ENCODE data around the gene GABPA. TPM values are rescaled to one million over a fixed set of nuclear protein-coding genes. Genes with fewer than 3 reads are reported as not detected.

GABPA gene
- total RNA-seq, 1 donor from 2014 or later: 66.5 TPM

GRCh38 chr21:25788677-25789076, 53.9 kb downstream of the GABPA start:
- Histone ChIP-seq H2AFZ (replicated peaks) (peak overlapping the region; percentile 51), H3K27ac (no peak overlapping the region), H3K27me3 (no peaks in the 10 kb centered on the region), H4K20me1 (ENCODE audit: low read depth) (no peaks in the 10 kb centered on the region), H3K9ac (no peak overlapping the region), H3K79me2 (ENCODE audit: low read depth) (no peaks in the 10 kb centered on the region), H3K9me3 (ENCODE audit: low read depth) (no peaks in the 10 kb centered on the region), H3K4me1 (no peaks in the 10 kb centered on the region), H3K36me3 (no peaks in the 10 kb centered on the region), H3F3A (ENCODE audit: low read depth) (no peaks in the 10 kb centered on the region), H3K4me2 (no peak overlapping the region), H3K4me3 (no peak overlapping the region)
- H3K4me3 Mint-ChIP-seq: no peak overlapping the region
- peaks cover 5% of the 10 kb centered on the region for H3K4me1 Mint-ChIP-seq
- H3K27me3 Mint-ChIP-seq (ENCODE audit: insufficient read depth, low read depth): peaks cover 2% of the 10 kb centered on the region
- H3K27ac Mint-ChIP-seq: no peak overlapping the region
- no peak for DNase-seq (ENCODE audit: low spot score)
- H3K36me3 Mint-ChIP-seq: no peaks in the 10 kb centered on the region
- H3K9me3 Mint-ChIP-seq: no peaks in the 10 kb centered on the region
- no peak for TF ChIP-seq EZH2 (IDR thresholded peaks at IDR 0.05)
- TF ChIP-seq CTCF (IDR thresholded peaks at IDR 0.05): no peak
- TF ChIP-seq EZH2phosphoT487 (IDR thresholded peaks at IDR 0.05): no peak

- H3K27me3 ChIP-seq: no peaks in the 10 kb centered on the region
- H3K4me1 ChIP-seq: no peaks in the 10 kb centered on the region
- no peaks in the 10 kb centered on the region for H3K36me3 ChIP-seq
- DNase-seq (ENCODE audit: low spot score): peak; percentile 34
- no peaks in the 10 kb centered on the region for H3K27me3 Mint-ChIP-seq (ENCODE audit: insufficient read depth, low read depth)
- peak overlapping the region; percentile 7 for H3K27ac Mint-ChIP-seq
- no peaks in the 10 kb centered on the region for H3K36me3 Mint-ChIP-seq
- H3K9me3 ChIP-seq (ENCODE audit: low read depth): no peaks in the 10 kb centered on the region
- H3K4me3 ChIP-seq: no peak overlapping the region
- no peak overlapping the region for H3K9ac ChIP-seq
- H3K4me1 Mint-ChIP-seq: peaks cover 5% of the 10 kb centered on the region
- no peaks in the 10 kb centered on the region for H4K20me1 ChIP-seq (ENCODE audit: low read depth)
- H3K9me3 Mint-ChIP-seq: no peaks in the 10 kb centered on the region
- peak overlapping the region; percentile 97 for H2AFZ ChIP-seq (replicated peaks)
- H3K4me2 ChIP-seq: no peak overlapping the region
- no peak overlapping the region for H3K27ac ChIP-seq
- no peaks in the 10 kb centered on the region for H3F3A ChIP-seq (ENCODE audit: low read depth)
- H3K4me3 Mint-ChIP-seq: no peak overlapping the region
- H3K79me2 ChIP-seq (ENCODE audit: low read depth): no peaks in the 10 kb centered on the region
- no peak for TF ChIP-seq EZH2 (IDR thresholded peaks at IDR 0.05)
- TF ChIP-seq EZH2phosphoT487 (IDR thresholded peaks at IDR 0.05): no peak
- peak; percentile 54 for TF ChIP-seq CTCF (IDR thresholded peaks at IDR 0.05)
These were observed 55.5 kb downstream of the GABPA start for GRCh38 chr21:25790122-25790877.

GRCh38 chr21:25790878-25791204, 56.1 kb downstream of the GABPA start:
- Histone ChIP-seq H3K27ac (no peak overlapping the region), H4K20me1 (ENCODE audit: low read depth) (no peaks in the 10 kb centered on the region), H3K9ac (no peak overlapping the region), H3K9me3 (ENCODE audit: low read depth) (no peaks in the 10 kb centered on the region), H3K36me3 (no peaks in the 10 kb centered on the region), H3K4me1 (no peaks in the 10 kb centered on the region), H2AFZ (replicated peaks) (no peak overlapping the region), H3F3A (ENCODE audit: low read depth) (no peaks in the 10 kb centered on the region), H3K4me2 (no peak overlapping the region), H3K27me3 (no peaks in the 10 kb centered on the region), H3K4me3 (no peak overlapping the region), H3K79me2 (ENCODE audit: low read depth) (no peaks in the 10 kb centered on the region)
- Mint-ChIP-seq H3K9me3 (no peaks in the 10 kb centered on the region), H3K27me3 (ENCODE audit: insufficient read depth, low read depth) (no peaks in the 10 kb centered on the region), H3K4me1 (peaks cover 5% of the 10 kb centered on the region), H3K27ac (no peak overlapping the region), H3K36me3 (no peaks in the 10 kb centered on the region), H3K4me3 (no peak overlapping the region)
- no peak for DNase-seq (ENCODE audit: low spot score)
- no peak for TF ChIP-seq CTCF (IDR thresholded peaks at IDR 0.05)
- TF ChIP-seq EZH2phosphoT487 (IDR thresholded peaks at IDR 0.05): no peak
- no peak for TF ChIP-seq EZH2 (IDR thresholded peaks at IDR 0.05)

Data from neural progenitor cell (in vitro differentiated cells).